Measurements from ENCODE around the gene PCED1B.
"Not testable (repeated sequence)": the region's sequence is repeated elsewhere in the genome, so short reads cannot be mapped to it uniquely, and the experiment has no call there.

Gene PCED1B

DNA sequence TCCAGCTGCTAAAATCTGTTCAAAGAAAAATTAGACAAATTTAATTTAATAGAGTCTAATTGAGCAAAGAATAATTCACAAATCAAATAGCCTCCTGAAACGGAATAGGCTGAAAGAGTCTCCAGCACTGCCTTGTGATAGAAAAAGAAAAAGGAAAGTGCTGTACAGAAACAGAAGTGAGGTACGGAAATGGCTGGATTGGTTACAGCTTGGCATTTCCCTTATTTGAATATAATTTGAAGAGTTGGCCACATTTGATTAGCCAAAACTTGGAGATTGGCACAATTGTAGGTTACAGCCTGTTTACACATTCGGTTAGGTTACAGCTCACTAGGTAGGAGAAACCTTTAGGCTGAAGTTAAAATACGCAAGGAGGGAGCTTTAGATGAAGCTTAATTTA is 24.8 kb upstream of the PCED1B start (continued):
- TF ChIP-seq, protein P1, sequence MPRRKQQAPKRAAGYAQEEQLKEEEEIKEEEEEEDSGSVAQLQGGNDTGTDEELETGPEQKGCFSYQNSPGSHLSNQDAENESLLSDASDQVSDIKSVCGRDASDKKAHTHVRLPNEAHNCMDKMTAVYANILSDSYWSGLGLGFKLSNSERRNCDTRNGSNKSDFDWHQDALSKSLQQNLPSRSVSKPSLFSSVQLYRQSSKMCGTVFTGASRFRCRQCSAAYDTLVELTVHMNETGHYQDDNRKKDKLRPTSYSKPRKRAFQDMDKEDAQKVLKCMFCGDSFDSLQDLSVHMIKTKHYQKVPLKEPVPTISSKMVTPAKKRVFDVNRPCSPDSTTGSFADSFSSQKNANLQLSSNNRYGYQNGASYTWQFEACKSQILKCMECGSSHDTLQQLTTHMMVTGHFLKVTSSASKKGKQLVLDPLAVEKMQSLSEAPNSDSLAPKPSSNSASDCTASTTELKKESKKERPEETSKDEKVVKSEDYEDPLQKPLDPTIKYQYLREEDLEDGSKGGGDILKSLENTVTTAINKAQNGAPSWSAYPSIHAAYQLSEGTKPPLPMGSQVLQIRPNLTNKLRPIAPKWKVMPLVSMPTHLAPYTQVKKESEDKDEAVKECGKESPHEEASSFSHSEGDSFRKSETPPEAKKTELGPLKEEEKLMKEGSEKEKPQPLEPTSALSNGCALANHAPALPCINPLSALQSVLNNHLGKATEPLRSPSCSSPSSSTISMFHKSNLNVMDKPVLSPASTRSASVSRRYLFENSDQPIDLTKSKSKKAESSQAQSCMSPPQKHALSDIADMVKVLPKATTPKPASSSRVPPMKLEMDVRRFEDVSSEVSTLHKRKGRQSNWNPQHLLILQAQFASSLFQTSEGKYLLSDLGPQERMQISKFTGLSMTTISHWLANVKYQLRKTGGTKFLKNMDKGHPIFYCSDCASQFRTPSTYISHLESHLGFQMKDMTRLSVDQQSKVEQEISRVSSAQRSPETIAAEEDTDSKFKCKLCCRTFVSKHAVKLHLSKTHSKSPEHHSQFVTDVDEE (CRISPR knock-in tag; IDR thresholded peaks at IDR 0.05), result no peak

- not testable (repeated sequence) for ATAC-seq
Observed at GRCh38 chr12:47055856-47056255, 23.6 kb upstream of the PCED1B start.

DNA sequence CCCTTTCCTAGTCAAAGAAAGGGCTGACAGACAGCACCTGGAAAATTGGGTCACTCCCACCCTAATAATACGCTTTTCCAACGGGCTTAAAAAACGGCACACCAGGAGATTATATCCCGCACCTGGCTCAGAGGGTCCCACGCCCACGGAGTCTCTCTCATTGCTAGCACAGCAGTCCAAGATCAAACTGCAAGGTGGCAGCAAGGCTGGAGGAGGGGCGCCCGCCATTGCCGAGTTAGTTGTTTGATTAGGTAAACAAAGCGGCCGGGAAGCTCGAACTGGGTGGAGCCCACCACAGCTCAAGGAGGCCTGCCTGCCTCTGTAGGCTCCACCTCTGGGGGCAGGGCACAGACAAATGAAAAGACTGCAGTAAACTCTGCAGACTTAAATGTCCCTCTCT is 22.5 kb upstream of the PCED1B start:
- ATAC-seq, result not testable (repeated sequence)

DNA sequence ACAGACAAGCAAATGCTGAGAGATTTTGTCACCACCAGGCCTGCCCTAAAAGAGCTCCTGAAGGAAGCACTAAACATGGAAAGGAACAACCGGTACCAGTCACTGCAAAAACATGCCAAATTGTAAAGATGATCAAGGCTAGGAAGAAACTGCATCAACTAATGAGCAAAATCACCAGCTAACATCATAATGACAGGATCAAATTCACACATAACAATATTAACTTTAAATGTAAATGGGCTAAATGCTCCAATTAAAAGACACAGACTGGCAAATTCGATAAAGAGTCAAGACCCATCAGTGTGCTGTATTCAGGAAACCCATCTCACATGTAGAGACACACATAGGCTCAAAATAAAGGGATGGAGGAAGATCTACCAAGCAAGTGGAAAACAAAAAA is 20.8 kb upstream of the PCED1B start:
- ATAC-seq, result not testable (repeated sequence)

- ATAC-seq, result no peak
- TF ChIP-seq ZNF565 (CRISPR knock-in tag; conservative IDR thresholded peaks at IDR 0.05; ENCODE audit: low read depth), result no peak
- TF ChIP-seq, protein P1 (CRISPR knock-in tag; IDR thresholded peaks at IDR 0.05), result no peak
- TF ChIP-seq ZNF8 (CRISPR knock-in tag; IDR thresholded peaks at IDR 0.05), result no peak
- no peak for TF ChIP-seq ARNTL (CRISPR knock-in tag; IDR thresholded peaks at IDR 0.05; ENCODE audit: borderline replicate concordance, low read depth)
- no peak for TF ChIP-seq CSRNP3 (CRISPR knock-in tag; IDR thresholded peaks at IDR 0.05)
- no peak for TF ChIP-seq ZFP30 (CRISPR knock-in tag; IDR thresholded peaks at IDR 0.05)
- no peak for TF ChIP-seq TCF4 (CRISPR knock-in tag; IDR thresholded peaks at IDR 0.05; ENCODE audit: borderline replicate concordance)
- no peak for TF ChIP-seq ZNF70 (CRISPR knock-in tag; IDR thresholded peaks at IDR 0.05)
- no peak for TF ChIP-seq PPARA (CRISPR knock-in tag; IDR thresholded peaks at IDR 0.05; ENCODE audit: borderline replicate concordance)
- no peak for TF ChIP-seq GLIS3 (CRISPR knock-in tag; IDR thresholded peaks at IDR 0.05)
- TF ChIP-seq, protein P2, sequence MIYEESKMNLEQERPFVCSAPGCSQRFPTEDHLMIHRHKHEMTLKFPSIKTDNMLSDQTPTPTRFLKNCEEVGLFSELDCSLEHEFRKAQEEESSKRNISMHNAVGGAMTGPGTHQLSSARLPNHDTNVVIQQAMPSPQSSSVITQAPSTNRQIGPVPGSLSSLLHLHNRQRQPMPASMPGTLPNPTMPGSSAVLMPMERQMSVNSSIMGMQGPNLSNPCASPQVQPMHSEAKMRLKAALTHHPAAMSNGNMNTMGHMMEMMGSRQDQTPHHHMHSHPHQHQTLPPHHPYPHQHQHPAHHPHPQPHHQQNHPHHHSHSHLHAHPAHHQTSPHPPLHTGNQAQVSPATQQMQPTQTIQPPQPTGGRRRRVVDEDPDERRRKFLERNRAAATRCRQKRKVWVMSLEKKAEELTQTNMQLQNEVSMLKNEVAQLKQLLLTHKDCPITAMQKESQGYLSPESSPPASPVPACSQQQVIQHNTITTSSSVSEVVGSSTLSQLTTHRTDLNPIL (CRISPR knock-in tag; IDR thresholded peaks at IDR 0.05; ENCODE audit: low read depth), result no peak
- TF ChIP-seq, protein P3, sequence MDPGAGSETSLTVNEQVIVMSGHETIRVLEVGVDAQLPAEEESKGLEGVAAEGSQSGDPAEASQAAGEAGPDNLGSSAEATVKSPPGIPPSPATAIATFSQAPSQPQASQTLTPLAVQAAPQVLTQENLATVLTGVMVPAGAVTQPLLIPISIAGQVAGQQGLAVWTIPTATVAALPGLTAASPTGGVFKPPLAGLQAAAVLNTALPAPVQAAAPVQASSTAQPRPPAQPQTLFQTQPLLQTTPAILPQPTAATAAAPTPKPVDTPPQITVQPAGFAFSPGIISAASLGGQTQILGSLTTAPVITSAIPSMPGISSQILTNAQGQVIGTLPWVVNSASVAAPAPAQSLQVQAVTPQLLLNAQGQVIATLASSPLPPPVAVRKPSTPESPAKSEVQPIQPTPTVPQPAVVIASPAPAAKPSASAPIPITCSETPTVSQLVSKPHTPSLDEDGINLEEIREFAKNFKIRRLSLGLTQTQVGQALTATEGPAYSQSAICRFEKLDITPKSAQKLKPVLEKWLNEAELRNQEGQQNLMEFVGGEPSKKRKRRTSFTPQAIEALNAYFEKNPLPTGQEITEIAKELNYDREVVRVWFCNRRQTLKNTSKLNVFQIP (CRISPR knock-in tag; IDR thresholded peaks at IDR 0.05; ENCODE audit: borderline replicate concordance, low read depth), result no peak
- TF ChIP-seq ZFP3 (CRISPR knock-in tag; IDR thresholded peaks at IDR 0.05), result no peak
- no peak for TF ChIP-seq ISL1 (CRISPR knock-in tag; IDR thresholded peaks at IDR 0.05)
- TF ChIP-seq BACH2 (CRISPR knock-in tag; IDR thresholded peaks at IDR 0.05; ENCODE audit: borderline replicate concordance), result no peak
- no peak for TF ChIP-seq OSR1 (CRISPR knock-in tag; IDR thresholded peaks at IDR 0.05)
- no peak for TF ChIP-seq ESRRG (CRISPR knock-in tag; IDR thresholded peaks at IDR 0.05)
Observed at GRCh38 chr12:47065546-47065945, 13.9 kb upstream of the PCED1B start.
